NCI-H2171 (cell line): ENCODE results near the gene FIBP.
"Not testable (repeated sequence)": the region's sequence is repeated elsewhere in the genome, so short reads cannot be mapped to it uniquely, and the experiment has no call there.

Experiments
- DNase-seq: peaks from one replicate; lab custom pipeline; 2025; lab: John Stamatoyannopoulos, UW

The FIBP gene

DNA sequence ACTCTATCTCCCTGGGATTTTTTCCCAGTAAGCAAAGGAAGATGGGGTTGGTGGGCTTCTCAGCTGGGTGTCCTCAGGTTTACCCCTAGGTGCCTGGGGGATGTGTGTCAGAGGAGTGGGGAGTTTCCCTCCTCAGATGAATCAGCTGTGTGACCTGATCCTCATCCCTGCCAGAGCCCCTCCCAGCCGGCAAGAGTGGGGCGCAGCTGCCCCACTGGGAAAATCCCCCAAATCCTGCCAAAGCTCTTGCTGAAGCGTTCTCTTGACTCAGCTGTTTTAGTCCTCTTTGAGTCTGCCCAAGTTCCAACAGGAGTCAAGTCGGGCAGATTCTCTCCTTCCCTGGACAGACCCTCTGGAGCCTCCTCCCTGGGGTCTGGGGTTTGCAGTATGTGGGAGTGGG is 24.6 kb upstream of the FIBP start:
- DNase-seq = no peak

DNA sequence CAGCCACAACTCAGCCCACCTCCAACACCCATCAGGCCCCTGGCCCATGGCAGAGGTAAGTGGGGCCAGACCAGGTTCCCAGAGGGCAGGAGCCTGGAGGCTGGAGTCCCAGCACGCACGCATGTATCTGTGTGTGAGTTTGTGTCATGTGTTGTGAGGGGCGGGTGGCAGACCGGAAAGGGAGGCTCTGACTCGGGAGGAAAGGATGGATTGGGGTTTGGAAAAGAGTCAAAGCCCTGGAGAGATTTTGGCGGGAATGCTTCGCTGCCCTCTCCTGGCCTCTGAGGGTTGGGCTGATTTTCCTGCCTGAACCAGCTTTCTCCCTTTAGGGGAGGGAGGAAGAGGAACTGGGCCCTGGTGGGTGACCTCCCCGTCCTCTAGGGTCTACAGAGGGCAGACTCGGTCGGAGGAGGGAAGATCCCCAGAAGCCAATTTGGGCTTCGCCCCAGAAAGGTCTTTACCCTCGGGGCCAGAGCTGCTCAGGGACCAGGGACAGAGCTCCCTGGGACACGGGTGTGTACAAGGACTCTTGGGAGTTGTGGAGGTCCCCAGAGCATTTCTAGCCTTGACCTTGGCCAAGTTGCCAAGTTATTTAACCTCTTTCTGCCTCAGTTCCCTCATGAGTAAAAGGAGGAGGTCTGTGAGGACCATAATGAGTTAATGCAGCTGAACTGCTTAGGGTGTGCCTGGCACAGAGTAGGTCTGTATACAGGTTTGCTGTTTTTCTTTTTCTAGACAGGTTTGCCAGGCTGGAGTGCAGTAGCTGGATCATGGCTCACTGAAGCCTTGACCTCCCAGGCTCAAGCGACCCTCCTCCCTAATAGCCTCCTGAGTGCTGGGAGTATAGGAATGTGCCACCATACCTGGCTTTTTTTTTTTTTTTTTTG is 23.7 kb upstream of the FIBP start:
- DNase-seq = no peak

DNA sequence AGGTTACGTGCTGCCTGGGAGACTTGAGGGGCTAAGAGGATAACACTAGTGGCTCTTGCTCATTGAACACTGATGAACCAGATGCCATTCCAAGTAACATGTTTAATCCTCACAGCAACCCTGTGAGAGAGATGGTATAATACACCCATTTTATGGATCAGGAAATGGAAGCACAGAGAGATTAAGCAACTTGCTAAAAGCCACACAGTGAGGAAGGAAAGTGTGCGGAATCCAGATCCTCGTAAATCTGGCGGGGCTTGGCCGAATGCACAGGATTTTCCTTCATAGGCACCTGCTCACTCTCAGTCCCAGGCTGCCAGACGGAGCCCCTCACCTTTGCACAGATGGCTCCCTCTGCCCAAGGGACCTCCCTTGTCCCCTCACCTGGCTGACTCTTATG is 19.6 kb upstream of the FIBP start:
- peak; percentile 50 for DNase-seq

DNA sequence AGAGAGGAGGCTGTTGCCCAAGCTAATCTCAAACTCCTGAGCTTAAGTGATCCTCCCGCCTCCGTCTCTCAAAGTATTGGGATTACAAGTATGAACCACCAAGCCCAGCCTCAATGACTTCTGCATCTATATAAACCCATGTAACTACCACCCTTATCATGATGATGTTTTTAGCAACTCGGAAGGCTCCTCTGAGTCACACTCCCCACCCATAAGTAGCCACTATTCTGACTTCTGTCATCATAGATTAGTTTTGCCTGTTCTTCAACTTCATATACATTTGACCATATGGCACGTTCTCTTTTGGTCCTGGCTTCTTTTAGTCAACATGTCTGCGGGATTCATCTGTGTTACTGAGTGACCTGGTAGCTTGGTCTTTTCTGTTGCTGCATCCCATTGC is 18.3 kb upstream of the FIBP start:
- no peak for DNase-seq

DNA sequence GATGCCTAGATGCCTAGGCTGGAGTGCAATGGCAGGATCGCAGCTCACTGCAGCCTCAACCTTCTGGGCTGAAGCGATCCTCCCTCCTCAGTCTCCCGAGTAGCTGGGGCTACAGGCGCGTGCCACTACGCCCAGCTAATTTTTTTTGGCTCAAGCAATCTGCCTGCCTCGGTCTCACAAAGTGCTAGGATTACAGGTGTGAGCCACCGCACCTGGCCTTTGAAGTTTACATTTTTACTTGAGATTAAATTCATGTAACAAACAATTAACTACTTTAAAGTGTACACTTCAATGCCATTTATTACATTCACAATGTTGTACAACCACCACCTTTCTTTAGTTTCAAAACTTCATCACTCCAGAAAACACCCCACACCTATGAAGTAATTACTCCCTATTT is 15.4 kb upstream of the FIBP start:
- DNase-seq = no peak

DNA sequence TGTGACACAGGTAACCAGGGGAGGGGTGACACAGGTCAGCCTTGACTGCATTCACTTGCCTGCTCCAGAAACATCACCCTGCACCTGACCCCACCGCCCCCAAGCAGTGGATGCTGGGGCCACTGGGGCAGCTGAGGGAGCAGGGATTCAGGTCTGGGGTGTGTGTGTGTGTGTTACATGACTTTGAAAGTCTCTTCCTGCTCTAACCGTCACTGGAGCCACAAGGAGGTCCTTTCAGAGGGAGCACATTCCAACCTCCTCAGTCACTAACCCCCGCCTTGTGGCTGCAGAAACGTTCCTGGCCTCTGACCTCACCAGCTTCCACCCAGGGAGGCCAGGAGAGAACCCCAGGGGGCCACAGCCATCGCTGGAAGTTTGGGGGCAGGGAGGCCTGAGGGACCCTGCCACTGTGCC is 14.8 kb upstream of the FIBP start:
- no peak for DNase-seq

DNA sequence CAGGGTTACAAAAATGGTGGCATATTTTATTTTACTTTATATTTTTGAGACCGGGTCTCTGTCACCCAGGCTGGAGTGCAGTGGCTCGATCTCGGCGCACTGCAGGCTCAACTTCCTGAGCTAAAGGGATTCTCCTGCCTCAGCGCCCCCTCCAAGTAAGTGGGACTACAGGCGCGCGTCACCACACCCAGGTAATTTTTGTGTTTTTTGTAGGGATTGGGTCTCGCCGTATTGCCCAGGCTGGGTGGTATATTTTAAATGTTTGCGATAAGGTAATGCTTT is 12.6 kb upstream of the FIBP start:
- no peak for DNase-seq

DNA sequence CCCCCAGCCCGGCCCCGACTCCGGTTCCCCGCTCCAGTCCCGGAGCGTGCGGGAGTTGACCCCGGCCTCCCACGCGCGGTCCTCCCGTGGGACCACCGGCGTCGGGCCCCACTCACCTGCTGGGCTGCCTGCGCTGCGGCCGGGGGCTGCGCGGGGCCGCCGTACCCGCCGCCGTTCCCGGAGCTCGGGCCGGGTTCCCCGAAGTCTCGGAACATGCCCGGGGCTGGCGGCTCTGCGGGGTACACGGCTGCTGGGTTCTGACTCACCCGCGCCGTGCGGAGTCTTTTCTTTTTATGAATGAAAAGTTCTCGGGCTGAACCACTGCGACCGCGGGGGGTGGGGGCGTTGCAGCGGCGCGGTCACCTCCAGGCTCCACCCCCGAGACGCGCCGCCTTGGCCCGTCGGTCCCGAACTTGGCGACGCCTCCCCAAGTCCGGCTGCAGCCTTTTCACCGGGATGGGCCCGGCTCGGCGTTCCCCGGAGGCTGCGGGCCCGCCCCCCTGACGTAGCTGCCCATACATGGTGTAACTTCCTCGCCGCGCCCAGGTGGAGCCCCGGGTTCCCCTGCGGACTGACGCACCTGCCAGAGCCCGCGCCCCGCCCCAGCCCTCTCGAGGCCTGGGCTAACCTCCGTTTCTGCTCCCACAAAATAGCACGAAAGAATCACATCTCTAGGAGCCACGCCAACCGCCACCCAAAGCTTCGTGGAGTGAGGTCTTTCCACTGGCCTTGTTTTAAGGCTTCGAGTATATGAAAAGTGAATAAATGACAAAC is 12.0 kb upstream of the FIBP start, which contains the start of gene FOSL1:
FOSL1 (minus strand) TSS at position 264 of the 774 bp plus-strand sequence; CDS start at position 215, 49 bp downstream.
- DNase-seq = peak; percentile 46

DNA sequence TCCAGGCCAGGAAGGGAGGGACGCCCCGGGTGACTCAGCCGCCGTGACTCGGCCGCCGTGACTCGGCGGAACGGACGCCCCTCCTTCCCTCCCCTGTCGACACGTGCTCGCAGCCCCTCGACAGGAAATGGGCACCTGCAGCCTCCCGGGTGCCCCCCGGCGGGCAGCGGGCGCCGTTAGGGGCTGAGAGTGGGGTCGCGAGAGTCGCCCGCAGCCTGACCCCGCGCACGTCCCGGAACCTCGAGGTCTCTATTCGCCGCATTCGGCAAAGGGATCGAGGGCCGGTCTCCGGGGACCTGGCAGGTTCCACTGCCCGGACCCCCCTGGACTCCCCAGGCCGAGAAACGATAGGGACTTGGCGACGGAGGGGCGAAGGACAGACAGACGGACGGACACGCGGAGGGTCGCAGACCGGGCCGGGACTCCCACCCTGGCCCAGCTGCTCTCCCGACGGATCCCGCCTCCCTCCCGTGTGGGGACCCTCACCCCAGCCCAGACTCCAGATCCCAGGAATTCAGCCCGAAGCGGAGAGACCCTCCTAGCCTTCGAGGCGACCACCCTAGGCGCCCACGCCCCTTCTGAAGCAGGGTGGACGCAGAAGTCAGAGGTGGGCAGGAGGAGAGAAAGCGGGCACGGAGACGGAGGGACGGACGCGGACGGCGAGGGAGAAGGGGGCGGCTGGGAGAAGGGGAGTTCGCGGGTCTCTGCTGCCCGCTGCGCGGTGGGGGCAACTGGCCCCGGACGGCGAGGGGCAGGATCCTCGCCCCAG is 11.3 kb upstream of the FIBP start:
- DNase-seq = no peak

DNA sequence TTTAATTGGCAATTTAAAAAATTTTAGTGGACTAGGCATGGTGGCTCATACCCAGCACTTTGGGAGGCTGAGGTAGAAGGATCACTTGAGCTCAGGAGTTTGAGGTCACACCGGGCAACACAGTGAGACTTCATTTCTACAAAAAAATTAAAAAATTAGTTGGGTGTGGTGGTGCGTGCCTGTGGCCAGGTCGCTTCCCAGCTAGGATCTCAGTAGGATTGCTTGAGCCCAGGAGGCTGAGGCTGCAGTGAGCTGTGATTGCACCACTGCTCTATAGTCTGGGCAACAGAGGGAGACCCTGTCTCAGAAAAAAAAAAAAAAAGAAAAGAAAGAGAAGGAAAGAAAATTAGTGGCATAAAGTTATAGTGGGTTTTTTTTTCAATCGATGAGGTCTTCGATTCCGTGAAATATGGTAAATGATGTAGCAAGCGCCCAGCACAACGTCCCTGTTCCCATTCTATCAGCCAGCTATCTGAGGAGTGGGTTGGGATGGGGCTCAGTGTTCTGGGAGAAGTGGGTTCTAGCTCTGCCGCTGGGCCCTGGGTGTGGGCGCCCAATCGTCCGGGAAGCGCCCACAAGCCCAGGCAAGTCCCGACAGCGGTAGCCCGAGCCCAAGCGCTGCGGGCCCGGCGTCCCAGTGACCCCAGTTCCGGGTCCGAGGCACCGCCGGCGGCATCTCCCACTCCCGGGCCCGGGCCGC is 10.5 kb upstream of the FIBP start:
- DNase-seq = no peak

DNA sequence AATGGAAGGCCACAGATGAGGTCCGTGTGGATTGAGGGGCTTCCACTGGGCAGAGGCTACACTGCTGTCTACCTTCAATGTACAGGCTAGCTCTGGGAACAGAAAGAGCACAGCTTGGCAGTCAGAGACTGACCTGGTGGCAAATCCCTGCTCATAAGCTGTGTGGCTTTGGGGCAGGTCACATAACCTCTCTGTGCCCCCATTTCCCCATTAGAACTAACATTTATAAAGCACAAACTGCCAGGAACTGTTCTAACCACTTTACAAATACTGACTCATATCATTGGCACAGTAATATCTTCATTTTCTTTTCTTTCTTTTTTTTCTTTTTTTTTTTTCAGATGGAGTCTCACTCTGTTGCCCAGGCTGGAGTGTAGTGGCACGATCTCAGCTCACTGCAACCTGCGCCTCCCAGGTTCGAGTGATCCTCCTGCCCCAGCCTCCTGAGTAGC is 8.8 kb upstream of the FIBP start:
- DNase-seq = no peak

DNA sequence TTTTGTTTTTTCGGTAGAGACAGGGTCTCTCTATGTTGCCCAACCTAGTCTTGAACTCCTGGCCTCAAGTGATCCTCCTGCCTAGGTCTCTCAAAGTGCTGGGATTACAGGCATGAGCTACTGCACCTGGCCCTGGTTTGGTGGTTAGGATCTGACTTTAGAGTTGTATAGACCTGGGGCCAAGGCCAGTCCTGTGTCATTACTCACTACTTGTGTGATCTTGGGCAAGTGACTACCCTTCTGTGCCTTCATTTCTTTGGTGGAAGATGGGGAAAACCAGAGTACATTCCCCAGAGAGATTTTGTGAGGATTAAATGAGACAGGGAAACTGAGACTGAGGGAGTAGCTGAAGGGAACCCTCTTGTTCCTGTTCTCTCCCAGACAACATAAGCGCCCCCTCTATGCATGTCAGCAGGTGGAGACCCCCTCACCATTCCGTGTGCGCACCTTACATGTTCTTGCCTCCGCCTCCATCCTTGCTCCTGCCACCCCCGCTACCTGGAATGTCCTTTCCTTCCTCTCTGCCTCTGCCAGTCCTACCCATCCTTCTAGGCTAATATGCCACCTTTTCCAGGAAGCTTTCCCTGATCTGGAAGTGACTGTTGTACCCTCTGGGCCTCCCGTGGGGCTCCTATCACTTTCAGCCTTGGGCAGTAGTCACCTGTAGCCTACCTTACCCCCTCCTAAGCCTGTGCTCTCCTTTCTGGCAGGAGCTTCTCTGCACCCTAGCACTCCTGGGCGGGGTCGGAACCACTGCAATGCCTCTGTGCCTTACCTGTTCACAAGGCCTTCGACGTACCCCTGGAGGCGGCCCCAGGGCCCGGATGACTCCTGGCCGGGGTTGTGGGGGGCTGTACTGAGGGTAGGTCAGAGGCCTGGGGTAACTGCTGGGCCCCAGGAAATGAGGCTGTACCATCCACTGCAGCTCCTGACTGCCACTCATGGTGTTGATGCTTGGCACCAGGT is 8.0 kb upstream of the FIBP start:
- DNase-seq = no peak

DNA sequence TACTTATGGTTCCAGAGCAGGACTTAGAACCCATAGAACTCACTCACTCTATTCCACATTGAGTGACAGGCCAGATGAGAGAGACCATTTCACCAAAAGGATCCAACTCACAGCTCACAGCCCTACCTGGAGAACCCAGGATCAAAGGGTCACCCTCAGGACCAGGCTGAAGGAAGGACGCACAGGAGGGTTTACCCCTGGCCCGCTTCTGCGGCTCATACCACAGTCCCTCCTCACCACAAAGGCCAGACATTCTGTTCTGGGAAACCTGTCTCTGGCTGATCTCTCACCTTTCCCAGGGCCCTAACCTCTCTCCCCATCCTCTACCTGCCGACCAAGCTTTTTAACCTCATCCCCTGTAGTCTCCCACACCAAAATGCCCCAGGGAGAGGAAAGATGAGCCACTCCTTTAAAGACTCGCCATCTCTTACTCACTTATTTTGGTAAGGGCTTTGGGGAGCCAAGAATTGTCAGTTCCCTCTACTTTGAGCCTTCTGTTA is 7.3 kb upstream of the FIBP start:
- no peak for DNase-seq

DNA sequence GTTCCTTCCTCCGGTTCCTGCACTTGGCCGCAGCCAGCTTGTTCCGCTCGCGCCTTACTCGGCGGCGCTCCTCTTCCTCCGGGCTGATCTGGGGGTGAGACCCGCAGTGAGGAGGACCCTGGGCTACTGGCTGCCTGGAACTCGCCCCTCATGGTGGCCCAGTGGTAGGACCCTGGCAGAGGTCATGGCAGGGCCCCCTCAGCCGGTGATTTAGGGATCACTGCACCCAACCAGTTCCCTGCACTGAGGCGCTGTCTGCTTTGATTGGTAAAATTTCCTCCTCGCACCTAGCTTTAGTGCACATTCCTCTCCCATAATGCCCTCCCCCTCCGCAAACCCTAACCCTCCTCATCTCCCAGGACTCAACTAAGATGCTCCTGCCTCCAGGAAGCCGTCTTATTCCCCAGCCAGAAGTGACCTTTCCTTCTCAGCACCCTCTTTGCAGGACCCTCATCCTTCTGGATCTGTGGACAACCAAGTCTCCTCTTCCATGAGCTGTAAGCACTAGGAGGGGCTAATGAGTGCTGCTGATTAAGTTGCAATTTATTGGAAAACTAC is 5.8 kb upstream of the FIBP start:
- DNase-seq = no peak

DNA sequence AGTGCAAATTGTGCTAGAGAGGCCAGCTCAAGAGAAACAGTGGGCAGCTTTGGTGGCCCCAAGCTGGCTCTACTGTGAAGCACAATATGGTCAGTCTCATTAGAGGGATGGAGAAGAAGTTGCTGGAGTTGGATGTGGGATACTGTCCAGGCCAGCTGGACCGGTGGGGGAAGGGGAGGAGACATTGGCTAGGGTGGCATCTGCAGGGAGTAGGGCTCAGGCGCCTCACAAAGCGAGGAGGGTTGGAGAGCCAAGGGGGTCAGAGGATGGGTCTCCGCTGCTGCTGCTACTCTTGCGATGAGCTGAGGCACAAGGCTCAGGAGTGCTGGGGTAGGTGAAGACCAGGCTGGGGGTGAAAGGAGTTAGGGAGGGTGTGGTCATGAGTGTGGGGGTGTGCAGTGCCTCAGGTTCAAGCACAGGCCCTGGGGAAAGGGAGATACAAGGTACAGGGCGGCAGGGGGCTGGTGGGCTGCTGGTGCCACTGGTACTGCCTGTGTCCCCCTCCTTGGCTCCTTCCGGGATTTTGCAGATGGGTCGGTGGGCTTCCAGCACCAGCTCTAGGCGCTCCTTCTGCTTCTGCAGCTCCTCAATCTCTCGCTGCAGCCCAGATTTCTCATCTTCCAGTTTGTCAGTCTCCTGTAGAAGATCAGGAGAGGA is 4.5 kb upstream of the FIBP start:
- no peak for DNase-seq

DNA sequence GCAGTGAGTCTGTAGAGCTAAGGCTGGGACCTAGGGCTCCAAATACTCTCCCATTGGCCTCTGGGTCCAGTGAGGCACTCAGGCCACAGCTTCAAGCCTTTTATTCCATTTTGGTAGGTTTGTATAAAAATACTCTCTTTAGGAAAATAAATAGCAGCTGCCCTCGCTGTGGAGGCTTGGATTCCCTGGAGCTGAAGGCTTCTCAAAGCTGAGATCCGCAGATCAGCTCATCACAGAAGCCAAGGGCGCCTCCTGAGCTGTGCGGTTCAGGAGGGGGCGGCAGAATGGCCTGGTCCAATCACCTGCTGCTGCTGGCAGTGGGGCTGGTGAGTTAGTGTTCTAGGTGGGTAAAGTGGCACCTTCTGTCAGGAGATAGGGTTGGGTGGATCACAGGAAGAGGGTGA is 3.9 kb upstream of the FIBP start:
- DNase-seq = not testable (repeated sequence)

DNA sequence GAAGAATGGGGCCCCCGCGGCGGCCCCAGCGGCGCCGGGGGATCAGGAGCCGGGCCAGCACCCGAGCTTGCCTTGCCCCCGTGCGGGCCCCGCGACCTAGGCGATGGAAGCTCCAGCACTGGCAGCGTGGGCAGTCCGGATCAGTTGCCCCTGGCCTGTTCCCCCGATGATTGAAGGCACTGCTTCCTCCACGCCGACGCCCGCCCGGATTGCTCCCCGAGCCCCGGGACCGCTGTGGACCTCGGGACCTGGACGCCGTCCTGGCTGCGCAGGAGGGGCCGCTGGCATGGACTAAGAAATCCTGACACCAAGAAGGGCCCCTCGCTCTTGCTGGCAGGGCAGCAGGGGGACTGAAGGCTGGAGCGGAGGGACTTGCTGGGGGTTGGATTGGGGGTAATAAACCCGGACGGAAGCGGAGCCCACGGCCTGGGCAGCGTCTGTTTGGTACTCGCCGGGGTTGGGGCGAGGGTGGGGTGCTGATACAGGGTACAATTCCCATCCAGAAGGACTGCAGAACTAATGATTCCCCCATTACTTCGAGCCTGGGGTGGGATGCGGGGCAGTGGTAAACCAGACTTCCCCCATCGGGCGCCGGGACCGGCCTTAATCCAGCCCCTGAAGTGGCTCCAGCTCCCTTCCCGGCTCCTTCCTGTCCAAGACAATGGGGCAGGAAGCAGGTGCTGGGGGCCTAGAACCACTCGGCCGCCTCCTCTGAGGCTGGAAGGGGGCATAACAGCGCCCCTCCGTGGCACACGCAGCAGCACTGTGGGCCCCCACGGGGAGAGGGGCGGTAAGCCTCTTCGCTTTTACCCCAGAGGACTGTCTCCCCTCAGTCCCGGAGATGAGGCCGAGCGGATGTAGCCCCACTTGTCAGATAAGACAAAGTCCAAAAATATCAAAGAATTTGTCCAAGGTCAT is 3.2 kb upstream of the FIBP start:
- no peak for DNase-seq
